HEK293 (cell line): ENCODE data around the gene IGF1R.

Source experiments
- CTCF ChIA-PET: fragments of 350-600 bp; formaldehyde crosslinking; extraction: SDS; loops from one replicate; lab custom pipeline; 2021; ENCODE audit warnings: antibody characterized with exemption; lab: Yijun Ruan, JAX
- POLR2A ChIA-PET: fragments of 300-600 bp; formaldehyde crosslinking; extraction: SDS; loops from one replicate; lab custom pipeline; 2020; ENCODE audit warnings: antibody characterized with exemption, inconsistent platforms; lab: Yijun Ruan, JAX
- H3K27ac ChIP-seq: fragments of 200-500 bp; sonication (Bioruptor generic); 2 replicates; pipeline ENCODE4 v1.5.1; 2014; ENCODE audit warnings: low read depth, low read length, control low read depth, inconsistent platforms; ENCODE audit errors: extremely low read depth
- H3K36me3 ChIP-seq, 2 experiments: fragments of 200-500 bp in 1 of 2; sonication (Bioruptor generic) in 1 of 2; 1 replicate in 1 of 2; 2 replicates in 1 of 2; pipeline ENCODE4 v1.5.1; 2014 to 2017; ENCODE audit warnings: inconsistent platforms in 2 of 2, low read length in 2 of 2; ENCODE audit not compliant: control insufficient read depth in 2 of 2, insufficient read depth in 1 of 2
- H3K4me1 ChIP-seq: fragments of 200-500 bp; sonication (Bioruptor generic); 2 replicates; pipeline ENCODE4 v1.5.1; 2014; ENCODE audit warnings: mild to moderate bottlenecking, low read length, inconsistent platforms; ENCODE audit not compliant: control insufficient read depth, insufficient read depth
- H3K4me3 ChIP-seq: 2 replicates; pipeline ENCODE4 v1.5.1; 2011; ENCODE audit warnings: low read depth, mild to moderate bottlenecking, control low read depth, low read length, moderate library complexity
- H3K9me3 ChIP-seq: fragments of 200-500 bp; sonication (Bioruptor generic); 2 replicates; pipeline ENCODE4 v1.5.1; 2014; ENCODE audit warnings: low read depth, low read length, inconsistent platforms; ENCODE audit not compliant: control insufficient read depth, insufficient read depth
- ELK4 ChIP-seq: IDR thresholded peaks from 2 replicates; pipeline ENCODE4 v1.6.1; 2011; ENCODE audit warnings: mild to moderate bottlenecking, low read depth, low read length, borderline replicate concordance
- IKZF3 ChIP-seq: fragments of 450-650 bp; IDR thresholded peaks from 2 replicates; pipeline ENCODE4 v1.5.0; 2018; ENCODE audit warnings: missing biosample characterization, mild to moderate bottlenecking, missing genetic modification characterization, moderate library complexity
- INSM2 ChIP-seq: fragments of 450-650 bp; formaldehyde crosslinking; IDR thresholded peaks from 2 replicates; pipeline ENCODE4 v1.5.1; 2016; ENCODE audit warnings: missing biosample characterization, missing genetic modification characterization
- KLF8 ChIP-seq: fragments of 450-650 bp; formaldehyde crosslinking; IDR thresholded peaks from 2 replicates; pipeline ENCODE4 v1.5.1; 2016; ENCODE audit warnings: missing biosample characterization, missing genetic modification characterization
- MZF1 ChIP-seq: fragments of 450-650 bp; formaldehyde crosslinking; IDR thresholded peaks from 2 replicates; pipeline ENCODE4 v1.5.1; 2017; ENCODE audit warnings: missing biosample characterization, missing genetic modification characterization, borderline replicate concordance
- PRDM1 ChIP-seq: fragments of 450-650 bp; formaldehyde crosslinking; IDR thresholded peaks from 2 replicates; pipeline ENCODE4; 2016; ENCODE audit warnings: missing biosample characterization, missing genetic modification characterization
- SETDB1 ChIP-seq: IDR thresholded peaks from one replicate; pipeline ENCODE4 v1.6.1; 2017; ENCODE audit warnings: mild to moderate bottlenecking, low read length, moderate library complexity, mixed read lengths; ENCODE audit not compliant: insufficient read length
- ZBTB11 ChIP-seq: fragments of 450-650 bp; formaldehyde crosslinking; conservative IDR thresholded peaks from 2 replicates; pipeline ENCODE4 v1.5.1; 2016; ENCODE audit warnings: low read depth, missing biosample characterization, missing genetic modification characterization
- ZEB2 ChIP-seq: fragments of 450-650 bp; formaldehyde crosslinking; IDR thresholded peaks from 2 replicates; pipeline ENCODE4 v1.5.1; 2016; ENCODE audit warnings: missing biosample characterization, missing genetic modification characterization
- ZFP41 ChIP-seq: fragments of 450-650 bp; formaldehyde crosslinking; IDR thresholded peaks from 2 replicates; pipeline ENCODE4 v1.5.1; 2016; ENCODE audit warnings: missing biosample characterization, missing genetic modification characterization, borderline replicate concordance
- ZNF112 ChIP-seq: fragments of 450-650 bp; formaldehyde crosslinking; IDR thresholded peaks from 2 replicates; pipeline ENCODE4 v1.5.0; 2017; ENCODE audit warnings: missing biosample characterization, missing genetic modification characterization
- ZNF19 ChIP-seq: fragments of 450-650 bp; formaldehyde crosslinking; IDR thresholded peaks from 2 replicates; pipeline ENCODE4; 2016; ENCODE audit warnings: missing biosample characterization, missing genetic modification characterization, low read depth
- ZNF211 ChIP-seq: fragments of 450-650 bp; formaldehyde crosslinking; IDR thresholded peaks from 2 replicates; pipeline ENCODE4 v1.5.1; 2016; ENCODE audit warnings: low read depth, missing biosample characterization, missing genetic modification characterization
- ZNF223 ChIP-seq: fragments of 450-650 bp; formaldehyde crosslinking; IDR thresholded peaks from 2 replicates; pipeline ENCODE4 v1.5.1; 2016; ENCODE audit warnings: missing biosample characterization, missing genetic modification characterization
- ZNF341 ChIP-seq: fragments of 450-650 bp; formaldehyde crosslinking; IDR thresholded peaks from 2 replicates; pipeline ENCODE4; 2016; ENCODE audit warnings: low read depth, missing biosample characterization, missing genetic modification characterization
- ZNF37A ChIP-seq: fragments of 450-650 bp; IDR thresholded peaks from 2 replicates; pipeline ENCODE4 v1.5.1; 2018; ENCODE audit warnings: missing biosample characterization, missing genetic modification characterization
- ZNF398 ChIP-seq: fragments of 450-650 bp; formaldehyde crosslinking; IDR thresholded peaks from 2 replicates; pipeline ENCODE4 v1.5.1; 2017; ENCODE audit warnings: missing biosample characterization, missing genetic modification characterization
- ZNF416 ChIP-seq: fragments of 450-650 bp; formaldehyde crosslinking; IDR thresholded peaks from 2 replicates; pipeline ENCODE4 v1.5.1; 2016; ENCODE audit warnings: missing biosample characterization, missing genetic modification characterization
- ZNF544 ChIP-seq: fragments of 450-650 bp; formaldehyde crosslinking; IDR thresholded peaks from 2 replicates; pipeline ENCODE4 v1.5.0; 2017; ENCODE audit warnings: missing biosample characterization, missing genetic modification characterization
- ZNF580 ChIP-seq: fragments of 450-650 bp; formaldehyde crosslinking; IDR thresholded peaks from 2 replicates; pipeline ENCODE4 v1.5.1; 2016; ENCODE audit warnings: missing biosample characterization, missing genetic modification characterization
- ZNF626 ChIP-seq: fragments of 450-650 bp; sonication (Bioruptor Pico); formaldehyde crosslinking; IDR thresholded peaks from 2 replicates; pipeline ENCODE4 v1.5.1; 2018; ENCODE audit warnings: missing biosample characterization, missing genetic modification characterization, inconsistent platforms
- ZSCAN23 ChIP-seq: fragments of 450-650 bp; formaldehyde crosslinking; IDR thresholded peaks from 2 replicates; pipeline ENCODE4 v1.5.1; 2016; ENCODE audit warnings: missing biosample characterization, missing genetic modification characterization

The IGF1R gene

GRCh38 chr15:98997312-98997711, 349.0 kb downstream of the IGF1R start:
- ChIA-PET CTCF (interaction anchor here (1.1 to 1.5 kb wide), 3 partner anchors 12 to 339 kb away, joined by 3 read pairs; no protein-coding TSS in a partner anchor), POLR2A (interaction anchor here (1.4 to 1.5 kb wide), 2 partner anchors 17 kb away, joined by 4 read pairs; no protein-coding TSS in a partner anchor)
- H3K36me3 ChIP-seq: no peaks in the 10 kb centered on the region
- no peak overlapping the region for H3K27ac ChIP-seq
- no peak overlapping the region for H3K4me3 ChIP-seq
- H3K9me3 ChIP-seq: no peaks in the 10 kb centered on the region
- no peaks in the 10 kb centered on the region for H3K4me1 ChIP-seq
- TF ChIP-seq KLF8 (no peak), ZNF626 (tag by site-specific recombination) (no peak), ZNF544 (no peak), ZNF580 (tag by site-specific recombination) (no peak), ZNF398 (tag by site-specific recombination) (no peak), ZNF223 (tag by site-specific recombination) (no peak), ELK4 (no peak), MZF1 (tag by site-specific recombination) (no peak), ZNF37A (tag by site-specific recombination) (no peak), IKZF3 (tag by site-specific recombination) (no peak), ZFP41 (no peak), ZNF19 (no peak), INSM2 (tag by site-specific recombination) (no peak), PRDM1 (tag by site-specific recombination) (no peak)

DNA sequence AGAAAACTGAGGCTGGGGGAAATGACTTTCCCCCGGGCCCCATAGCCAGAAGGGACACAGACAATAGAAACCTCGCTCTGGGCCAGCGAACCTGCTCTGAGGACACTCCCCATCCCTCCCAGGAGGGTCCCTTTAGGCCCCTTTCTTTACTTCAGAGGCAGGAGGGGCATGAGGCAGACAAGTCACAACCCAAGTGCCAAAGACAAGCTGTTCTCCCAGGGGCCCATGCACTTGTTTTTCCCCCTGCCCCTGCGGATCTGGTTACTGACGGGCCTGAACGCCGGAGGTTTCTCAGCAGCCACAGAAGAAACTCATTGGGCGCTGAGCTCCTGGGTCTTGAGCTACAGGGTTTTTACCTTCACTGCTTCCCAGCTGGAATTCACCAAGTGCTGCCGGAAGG, 349.4 kb downstream of the IGF1R start:
- ChIA-PET CTCF (interaction anchor here (1.1 to 1.5 kb wide), 3 partner anchors 12 to 339 kb away, joined by 3 read pairs; no protein-coding TSS in a partner anchor), POLR2A (interaction anchor here (0.7 to 1.5 kb wide), 2 partner anchors 17 to 414 kb away, joined by 4 read pairs; no protein-coding TSS in a partner anchor)
- no peaks in the 10 kb centered on the region for H3K9me3 ChIP-seq
- H3K27ac ChIP-seq: no peak overlapping the region
- no peaks in the 10 kb centered on the region for H3K36me3 ChIP-seq
- no peaks in the 10 kb centered on the region for H3K4me1 ChIP-seq
- no peak for TF ChIP-seq ZNF112
- TF ChIP-seq ZNF416 (tag by site-specific recombination): no peak
- no peak for TF ChIP-seq ZFP41
- no peak for TF ChIP-seq SETDB1
- TF ChIP-seq ZSCAN23 (tag by site-specific recombination): no peak
- no peak for TF ChIP-seq ZBTB11 (tag by site-specific recombination)
- TF ChIP-seq ZEB2 (tag by site-specific recombination): no peak
- TF ChIP-seq ZNF341 (tag by site-specific recombination): no peak
- no peak for TF ChIP-seq ZNF211
- no peak overlapping the region for H3K4me3 ChIP-seq
